Right lobe of liver (tissue), 6 donors: ENCODE data around the gene SPAG17. TPM values are rescaled to one million over a fixed set of nuclear protein-coding genes. Genes with fewer than 3 reads are reported as not detected.
"Not testable (repeated sequence)": the region's sequence is repeated elsewhere in the genome, so short reads cannot be mapped to it uniquely, and the experiment has no call there.

Experiments used
- ATAC-seq, 4 donors: fragments of 200-7000 bp; cut with Tn5 transposase; one replicate each; pipeline ENCODE4 v1.9.1; 2020; ENCODE audit warnings: mild to moderate bottlenecking in 4 of 4, moderate library complexity in 4 of 4
- DNase-seq, 3 donors: peaks; one replicate each; pipeline ENCODE4 v3.0.0-alpha.2; 2020
- H3K27ac ChIP-seq, 3 donors: fragments of 200-600 bp; one replicate each; pipeline ENCODE4 v1.8.0; 2022
- H3K27me3 ChIP-seq, 2 donors: fragments of 200-600 bp; one replicate each; pipeline ENCODE4 v1.8.0; 2022
- H3K36me3 ChIP-seq, 4 donors: fragments of 200-600 bp; sonication (generic) in 1 of 4; one replicate each; pipeline versions ENCODE4 v1.5.1 to v1.8.0; 2017 to 2022; ENCODE audit warnings: control low read depth in 1 of 4
- H3K4me1 ChIP-seq, 4 donors: fragments of 200-600 bp; sonication (generic) in 1 of 4; one replicate each; pipeline versions ENCODE4 v1.5.1 to v1.8.0; 2017 to 2022; ENCODE audit warnings: control low read depth in 1 of 4
- H3K4me3 ChIP-seq, 3 donors: fragments of 200-600 bp; one replicate each; pipeline ENCODE4 v1.8.0; 2022
- H3K9me3 ChIP-seq, 4 donors: fragments of 200-600 bp; sonication (generic) in 1 of 4; one replicate each; pipeline versions ENCODE4 v1.5.1 to v1.8.0; 2017 to 2022; ENCODE audit warnings: control low read depth in 1 of 4
- CTCF ChIP-seq, 4 donors: fragments of 200-600 bp in 3 of 4; fragments of 450-650 bp in 1 of 4; IDR thresholded peaks; one replicate each; pipeline versions ENCODE4 v1.5.1 to v1.8.0; 2016 to 2022; ENCODE audit warnings: antibody characterized with exemption in 4 of 4, mild to moderate bottlenecking in 2 of 4
- POLR2A ChIP-seq: fragments of 450-650 bp; IDR thresholded peaks from one replicate; pipeline ENCODE4 v1.6.1; 2017; ENCODE audit warnings: antibody characterized with exemption, mild to moderate bottlenecking
- WGBS: methylation state at CpG from one replicate; pipeline ENCODE4 v1.1.6; 2018; ENCODE audit warnings: low coverage, low lambda C conversion rate; ENCODE audit not compliant: insufficient coverage; ENCODE audit errors: missing lambda C conversion rate; 5-methylcytosine and 5-hydroxymethylcytosine counted together
- intact Hi-C, 2 donors: fragments of 100-400 bp; cut with DNase I; formaldehyde crosslinking; loops; one replicate each; pipeline versions ENCODE4 v1.11.2 to v1.14.1; 2022
- total RNA-seq, 6 experiments: library from RNA; depleted of rRNA in 2 of 6; stranded (reverse); fragments of >200 nt in 2 of 6; fragmentation: NEBNext Ultra II Directional in 3 of 6; extraction: Animal tissue kit (Norgen Biotek cat#: 25700) in 3 of 6; gene quantifications; one replicate each; pipeline versions ENCODE4 v1.1.0 to v1.2.4, GENCODE V29; 2016 to 2023
- donor health status: DM: no; HTN: yes; CAD: no.
- donor health status: DM: no; HTN: no; CAD: no.
- donor health status: DM: no; HTN: no; CAD: no.
- donor health status: DM: no; HTN: yes; CAD: no.
- donor health status: DM: no; HTN: yes; CAD: no.

The SPAG17 gene
- total RNA-seq, 6 experiments from 2014 or later: 0.18 TPM; not detected in 5

GRCh38 chr1:117929343-117930172 lies 255.5 kb downstream of the SPAG17 start, which contains the start of the genes GDAP2 and WDR3:
GDAP2 (minus strand) TSS chr1:117929621; CDS start chr1:117920357, 9,264 bp downstream.
WDR3 (plus strand) TSS chr1:117929739; CDS start chr1:117933320, 3,581 bp downstream.
- ATAC-seq (peak; percentile 94 to 98 (median 96)), DNase-seq (peak; percentile 98 to 99 (median 98))
- Histone ChIP-seq H3K27ac (peak within 1 kb of the TSS; percentile 41 to 80 (median 79)), H3K27me3 (no peaks in the 10 kb centered on the region), H3K36me3 (peaks cover 0 to 3% (median 0%) of the 10 kb centered on the region in 4 donors), H3K4me3 (peak within 1 kb of the TSS; percentile 72 to 94 (median 78)), H3K4me1 (peaks cover 0 to 43% (median 12%) of the 10 kb centered on the region in 4 donors), H3K9me3 (no peaks in the 10 kb centered on the region)
- TF ChIP-seq CTCF (IDR thresholded peaks at IDR 0.05) (no peak), POLR2A (peak; percentile 77)
- WGBS: 0% methylated on average over 29 of the region's 64 CpGs
- intact Hi-C loops: no loop called here

- TF ChIP-seq CTCF (IDR thresholded peaks at IDR 0.05): peak in 2 of 4 donors; percentile 11 to 20
- TF ChIP-seq POLR2A: no peak
- peaks cover 0 to 39% (median 12%) of the 10 kb centered on the region in 4 donors for H3K4me1 ChIP-seq
- no peaks in the 10 kb centered on the region for H3K9me3 ChIP-seq
- H3K27me3 ChIP-seq: no peaks in the 10 kb centered on the region
- WGBS: 0% methylated on average over 14 of the region's 24 CpGs
- intact Hi-C loops: no loop called here
- H3K36me3 ChIP-seq: no peaks in the 10 kb centered on the region
- peak overlapping the region; percentile 72 to 94 (median 78) for H3K4me3 ChIP-seq
- DNase-seq (peak; percentile 57 to 65 (median 62)), ATAC-seq (peak; percentile 67 to 75 (median 69))
- peak overlapping the region; percentile 41 to 80 (median 79) for H3K27ac ChIP-seq
These were observed 256.1 kb downstream of the SPAG17 start for GRCh38 chr1:117928881-117929342.

- Histone ChIP-seq H3K4me1 (peaks cover 0 to 12% (median 4%) of the 10 kb centered on the region in 4 donors), H3K27ac (no peak overlapping the region), H3K4me3 (no peak overlapping the region), H3K9me3 (no peaks in the 10 kb centered on the region), H3K27me3 (no peaks in the 10 kb centered on the region), H3K36me3 (no peaks in the 10 kb centered on the region)
- 73% methylated on average over 3 of the region's 3 CpGs for WGBS
- intact Hi-C loops: no loop called here
- ATAC-seq: no peak
- no peak for TF ChIP-seq CTCF (IDR thresholded peaks at IDR 0.05)
- TF ChIP-seq POLR2A: no peak
- DNase-seq: no peak
These were observed 259.0 kb downstream of the SPAG17 start for GRCh38 chr1:117925981-117926380.

GRCh38 chr1:117922717-117923116 lies 262.3 kb downstream of the SPAG17 start:
- DNase-seq, intact Hi-C loops: not testable (repeated sequence)

GRCh38 chr1:117921991-117922390 lies 263.0 kb downstream of the SPAG17 start:
- no peak overlapping the region for H3K4me3 ChIP-seq
- H3K27ac ChIP-seq: no peak overlapping the region
- ATAC-seq: no peak
- no peak for DNase-seq
- TF ChIP-seq POLR2A: no peak
- TF ChIP-seq CTCF (IDR thresholded peaks at IDR 0.05): no peak
- peaks cover 0 to 24% (median 6%) of the 10 kb centered on the region in 4 donors for H3K36me3 ChIP-seq
- H3K27me3 ChIP-seq: no peaks in the 10 kb centered on the region
- H3K4me1 ChIP-seq: no peaks in the 10 kb centered on the region
- 93% methylated on average over 2 of the region's 2 CpGs for WGBS
- intact Hi-C loops: no loop called here
- no peaks in the 10 kb centered on the region for H3K9me3 ChIP-seq

More at GRCh38 chr1:117922717-117923116, 262.3 kb downstream of the SPAG17 start:
- not testable (repeated sequence) for ATAC-seq, H3K9me3 ChIP-seq, H3K27ac ChIP-seq, H3K4me3 ChIP-seq, H3K4me1 ChIP-seq, H3K27me3 ChIP-seq
- peaks cover 0 to 17% (median 2%) of the 10 kb centered on the region in 4 donors for H3K36me3 ChIP-seq
- WGBS: 50% methylated on average over 1 of the region's 7 CpGs
